Caco-2 (cell line): ENCODE data around the gene STXBP1. TPM values are rescaled to one million over a fixed set of nuclear protein-coding genes. Genes with fewer than 3 reads are reported as not detected.

Experiments used
- BruUV-seq: library from RNA; stranded (reverse); fragments of 400-500 nt; replicated peaks from 2 replicates; lab custom pipeline; 2021; lab: Mats Ljungman, UMichigan
- CTCF ChIA-PET: fragments of 300-600 bp; sonication (Branson Sonifier 250); formaldehyde crosslinking; loops from one replicate; lab custom pipeline; 2022; ENCODE audit warnings: antibody characterized with exemption; lab: Charles Lee
- POLR2A ChIA-PET: fragments of 300-600 bp; sonication (Branson Sonifier 250); formaldehyde crosslinking; loops from one replicate; lab custom pipeline; 2022; ENCODE audit warnings: antibody characterized with exemption; lab: Charles Lee
- DNase-seq, 2 experiments: peaks; one replicate each; pipeline versions ENCODE4 v3.0.0 to v3.0.0-alpha.2; 2020 to 2022
- H3K27me3 ChIP-seq: replicated peaks from 2 replicates; pipeline ENCODE4 v1.6.0; 2011; ENCODE audit warnings: low read length; ENCODE audit not compliant: control insufficient read depth, insufficient read depth
- H3K36me3 ChIP-seq: 2 replicates; pipeline ENCODE4 v1.5.1; 2011; ENCODE audit warnings: low read length; ENCODE audit not compliant: control insufficient read depth, insufficient read depth
- H3K4me1 ChIP-seq: fragments of 250-450 bp; sonication (Bioruptor Pico); 2 replicates; pipeline ENCODE4 v1.5.1; 2020; ENCODE audit warnings: mild to moderate bottlenecking
- H3K4me3 ChIP-seq: 2 replicates; pipeline ENCODE4 v1.5.1; 2011; ENCODE audit warnings: low read depth, mild to moderate bottlenecking, control low read depth, low read length
- H3K9me3 ChIP-seq: fragments of 250-450 bp; sonication (Bioruptor Pico); 2 replicates; pipeline ENCODE4 v1.5.1; 2020; ENCODE audit warnings: mild to moderate bottlenecking, moderate library complexity
- H3K27ac Mint-ChIP-seq: one replicate; pipeline ENCODE4 v1.8.0; 2022; ENCODE audit warnings: mixed read lengths; ENCODE audit not compliant: unreplicated experiment
- H3K27me3 Mint-ChIP-seq: one replicate; pipeline ENCODE4 v1.8.0; 2022; ENCODE audit warnings: mixed read lengths; ENCODE audit not compliant: insufficient read depth, unreplicated experiment
- H3K36me3 Mint-ChIP-seq: one replicate; pipeline ENCODE4 v1.8.0; 2022; ENCODE audit warnings: mild to moderate bottlenecking, mixed read lengths; ENCODE audit not compliant: insufficient read depth, unreplicated experiment
- H3K4me1 Mint-ChIP-seq: one replicate; pipeline ENCODE4 v1.8.0; 2022; ENCODE audit warnings: low read depth, mixed read lengths; ENCODE audit not compliant: unreplicated experiment
- H3K4me3 Mint-ChIP-seq: one replicate; pipeline ENCODE4 v1.8.0; 2022; ENCODE audit warnings: mild to moderate bottlenecking, moderate library complexity, mixed read lengths; ENCODE audit not compliant: unreplicated experiment
- H3K9me3 Mint-ChIP-seq: one replicate; pipeline ENCODE4 v1.8.0; 2022; ENCODE audit warnings: mixed read lengths; ENCODE audit not compliant: unreplicated experiment
- CTCF ChIP-seq, 2 experiments: fragments of 200-600 bp in 1 of 2; IDR thresholded peaks; 1 replicate in 1 of 2; 2 replicates in 1 of 2; pipeline versions ENCODE4 v1.5.1 to v1.8.0; 2011 to 2022; ENCODE audit warnings: antibody characterized with exemption in 1 of 2, control low read depth in 1 of 2, inconsistent platforms in 1 of 2, low read depth in 1 of 2, low read length in 1 of 2, mild to moderate bottlenecking in 1 of 2, moderate library complexity in 1 of 2; ENCODE audit not compliant: insufficient read depth in 1 of 2, severe bottlenecking in 1 of 2, unreplicated experiment in 1 of 2
- intact Hi-C: fragments of 100-400 bp; cut with micrococcal nuclease; formaldehyde crosslinking; loops from one replicate; pipeline ENCODE4 v1.10.0; 2022; ENCODE audit not compliant: unreplicated experiment
- total RNA-seq: library from RNA; stranded (reverse); gene quantifications from 2 replicates; pipeline ENCODE4 v1.2.3, GENCODE V29; 2022

Gene STXBP1
- total RNA-seq, 1 experiment from 2014 or later: 5.5 TPM

GRCh38 chr9:127708952-127709587, 97.0 kb downstream of the STXBP1 start:
- Histone ChIP-seq H3K9me3 (no peaks in the 10 kb centered on the region), H3K4me3 (no peak overlapping the region), H3K4me1 (no peaks in the 10 kb centered on the region), H3K36me3 (no peaks in the 10 kb centered on the region), H3K27me3 (no peaks in the 10 kb centered on the region)
- intact Hi-C loops: no loop called here
- no peak for DNase-seq
- BruUV-seq: no TSS peak
- POLR2A ChIA-PET: no interaction called here
- no peak for TF ChIP-seq CTCF (IDR thresholded peaks at IDR 0.05; ENCODE audit: insufficient read depth in 1 of 2, low read depth in 1 of 2, low read length in 1 of 2, severe bottlenecking in 1 of 2, unreplicated experiment in 1 of 2)
- Mint-ChIP-seq H3K4me3 (no peak overlapping the region), H3K9me3 (peaks cover 9% of the 10 kb centered on the region), H3K27ac (no peak overlapping the region), H3K4me1 (no peaks in the 10 kb centered on the region), H3K27me3 (no peaks in the 10 kb centered on the region), H3K36me3 (no peaks in the 10 kb centered on the region)
- CTCF ChIA-PET: no interaction called here

GRCh38 chr9:127710204-127710783, 98.2 kb downstream of the STXBP1 start:
- Mint-ChIP-seq H3K27ac (no peak overlapping the region), H3K4me3 (no peak overlapping the region), H3K9me3 (peaks cover 9% of the 10 kb centered on the region), H3K36me3 (no peaks in the 10 kb centered on the region), H3K27me3 (no peaks in the 10 kb centered on the region), H3K4me1 (no peaks in the 10 kb centered on the region)
- no peak overlapping the region for H3K4me3 ChIP-seq
- H3K27me3 ChIP-seq: no peaks in the 10 kb centered on the region
- ChIA-PET POLR2A (no interaction called here), CTCF (no interaction called here)
- H3K36me3 ChIP-seq: no peaks in the 10 kb centered on the region
- no peak for TF ChIP-seq CTCF (IDR thresholded peaks at IDR 0.05; ENCODE audit: insufficient read depth in 1 of 2, low read depth in 1 of 2, low read length in 1 of 2, severe bottlenecking in 1 of 2, unreplicated experiment in 1 of 2)
- H3K9me3 ChIP-seq: no peaks in the 10 kb centered on the region
- intact Hi-C loops: no loop called here
- DNase-seq: no peak
- no peaks in the 10 kb centered on the region; the same call in 1 of the 2 replicates for H3K4me1 ChIP-seq
- BruUV-seq: no TSS peak

- H3K4me1 Mint-ChIP-seq: peaks cover 7% of the 10 kb centered on the region
- H3K36me3 ChIP-seq: no peaks in the 10 kb centered on the region
- no peak overlapping the region for H3K4me3 Mint-ChIP-seq
- H3K27me3 Mint-ChIP-seq: no peaks in the 10 kb centered on the region
- DNase-seq: no peak
- H3K36me3 Mint-ChIP-seq: peaks cover 6% of the 10 kb centered on the region
- H3K4me3 ChIP-seq: no peak overlapping the region
- no peak overlapping the region for H3K27ac Mint-ChIP-seq
- TF ChIP-seq CTCF (IDR thresholded peaks at IDR 0.05; ENCODE audit: insufficient read depth in 1 of 2, low read depth in 1 of 2, low read length in 1 of 2, severe bottlenecking in 1 of 2, unreplicated experiment in 1 of 2): no peak
- CTCF ChIA-PET: no interaction called here
- BruUV-seq: no TSS peak
- H3K27me3 ChIP-seq: no peaks in the 10 kb centered on the region
- POLR2A ChIA-PET: no interaction called here
- intact Hi-C loops: no loop called here
- H3K9me3 Mint-ChIP-seq: peaks cover 9% of the 10 kb centered on the region
- no peaks in the 10 kb centered on the region for H3K9me3 ChIP-seq
- H3K4me1 ChIP-seq: peaks cover 4% of the 10 kb centered on the region; the same call in 1 of the 2 replicates
Observed at GRCh38 chr9:127711226-127711701, 99.2 kb downstream of the STXBP1 start.
